HFF-Myc (cell line): ENCODE results near the gene NELFE.

Source experiments
- DNase-seq: peaks from one replicate; pipeline ENCODE4 v3.0.0-alpha.2; 2011; ENCODE audit warnings: low read depth; ENCODE audit errors: extremely low read depth
- H3K4me3 ChIP-seq: replicated peaks from 2 replicates; pipeline ENCODE4 v1.5.1; 2011; ENCODE audit warnings: low read depth, mild to moderate bottlenecking, control low read depth, low read length
- CTCF ChIP-seq: IDR thresholded peaks from 2 replicates; pipeline ENCODE4 v1.5.1; 2012; ENCODE audit warnings: mild to moderate bottlenecking, low read depth, low read length, control low read depth; ENCODE audit errors: missing control alignments

NELFE gene

GRCh38 chr6:31927863-31928671, 30.7 kb downstream of the NELFE start:
- no peak overlapping the region for H3K4me3 ChIP-seq
- no peak for TF ChIP-seq CTCF
- DNase-seq, result no peak

GRCh38 chr6:31927242-31927862, 31.4 kb downstream of the NELFE start, which contains the start of gene C2:
Gene C2, plus strand, starts transcription at chr6:31927717. Its CDS starts 36 bp downstream, at chr6:31927753.
- no peak within 1 kb of the TSS for H3K4me3 ChIP-seq
- DNase-seq, result no peak
- TF ChIP-seq CTCF, result no peak

- TF ChIP-seq CTCF, result no peak
- H3K4me3 ChIP-seq, result no peak overlapping the region
- no peak for DNase-seq
These were observed 35.8 kb downstream of the NELFE start for GRCh38 chr6:31922942-31923341.

- H3K4me3 ChIP-seq, result no peak overlapping the region
- no peak for TF ChIP-seq CTCF
- DNase-seq, result no peak
These were observed 38.0 kb downstream of the NELFE start for GRCh38 chr6:31920811-31921210.

- no peak for TF ChIP-seq CTCF
- no peak overlapping the region for H3K4me3 ChIP-seq
- DNase-seq, result no peak
These were observed 39.0 kb downstream of the NELFE start for GRCh38 chr6:31919624-31920303.

- DNase-seq, result no peak
- TF ChIP-seq CTCF, result no peak
- no peak overlapping the region for H3K4me3 ChIP-seq
These were observed 40.6 kb downstream of the NELFE start for GRCh38 chr6:31918069-31918720.
